Measurements from ENCODE around the gene ARMC2. TPM values are rescaled to one million over a fixed set of nuclear protein-coding genes. Genes with fewer than 3 reads are reported as not detected.

Gene ARMC2
- total and polyA plus RNA-seq, 2 of the 4 experiments (the other 2 are of a cell fraction) = 0.72 to 3.9 TPM

GRCh38 chr6:108806171-108806570 is 42.1 kb upstream of the ARMC2 start:
- POLR2A ChIA-PET (ENCODE audit: unreplicated experiment) = no interaction called here
- Histone ChIP-seq H3K4ac (ENCODE audit: low read depth, low read length) (no peak overlapping the region), H3K18ac (ENCODE audit: low read depth, low read length) (no peak overlapping the region), H3K79me1 (ENCODE audit: low read depth in 1 of 2, low read length in 2 of 2) (no peaks in the 10 kb centered on the region), H3K14ac (replicated peaks; ENCODE audit: low read depth, low read length) (no peak overlapping the region; the same call in 1 of the 2 replicates), H2BK5ac (ENCODE audit: low read depth, low read length, poor library complexity, severe bottlenecking) (no peak overlapping the region), H3K4me2 (ENCODE audit: low read depth, low read length) (peak overlapping the region; percentile 16; the same call in 1 of the 2 replicates), H3K9me3 (ENCODE audit: control insufficient read depth, insufficient read depth, low read length) (no peaks in the 10 kb centered on the region), H3K9me1 (ENCODE audit: insufficient read depth, low read length) (no peaks in the 10 kb centered on the region; the same call in 1 of the 2 replicates), H3K27me3 (ENCODE audit: control insufficient read depth, insufficient read depth, low read length) (peaks cover 2% of the 10 kb centered on the region), H2BK15ac (ENCODE audit: low read depth, low read length) (no peak overlapping the region), H2BK120ac (ENCODE audit: low read depth, low read length) (no peak overlapping the region), H4K8ac (ENCODE audit: low read depth in 2 of 2, low read length in 2 of 2) (no peak overlapping the region), H2AFZ (replicated peaks; ENCODE audit: low read length, poor library complexity) (no peak overlapping the region), H4K20me1 (ENCODE audit: insufficient read depth, low read length) (no peaks in the 10 kb centered on the region), H3K4me1 (ENCODE audit: control insufficient read depth, insufficient read depth, low read length) (peaks cover 9% of the 10 kb centered on the region), H2BK20ac (ENCODE audit: low read depth, low read length) (no peak overlapping the region), H3K4me3 (ENCODE audit: insufficient read depth, low read depth, low read length) (no peak overlapping the region), H3K27ac (ENCODE audit: insufficient read depth, low read length) (no peak overlapping the region), H2AK9ac (replicated peaks; ENCODE audit: low read depth, low read length, poor library complexity) (no peak overlapping the region), H2AK5ac (ENCODE audit: low read depth, low read length) (no peak overlapping the region), H3K23ac (ENCODE audit: low read depth, low read length) (no peak overlapping the region; the same call in 1 of the 2 replicates), H4K91ac (ENCODE audit: insufficient read depth, low read depth, low read length) (no peak overlapping the region), H3K36me3 (ENCODE audit: control insufficient read depth, insufficient read depth, low read length) (no peaks in the 10 kb centered on the region), H3K9ac (ENCODE audit: low read depth, low read length) (no peak overlapping the region), H3K56ac (ENCODE audit: extremely low read depth, insufficient read depth, low read length) (no peak overlapping the region), H4K5ac (ENCODE audit: low read depth, low read length) (no peak overlapping the region)
- peak; percentile 48 for ATAC-seq (ENCODE audit: low read depth)
- dilution Hi-C loops (cut with HindIII; ENCODE audit: low sequenced_read_pairs, unreplicated experiment) = no loop called here
- DNase-seq = no peak
- in situ Hi-C loops (cut with MboI; ENCODE audit: low sequenced_read_pairs) = no loop called here
- intact Hi-C loops (cut with micrococcal nuclease) = no loop called here
- 33% methylated on average over 1 of the region's 3 CpGs; no CpG with 5 or more reads in 1 of the 2 experiments for whole genome bisulfite sequencing, 2 experiments (ENCODE audit: extremely low coverage in 2 of 2, insufficient read length in 1 of 2)
- CTCF ChIA-PET = no interaction called here
- no peak for TF ChIP-seq RAD21 (IDR thresholded peaks at IDR 0.05; ENCODE audit: low read length)
- no peak for TF ChIP-seq CTCF (conservative IDR thresholded peaks at IDR 0.05; ENCODE audit: low read depth, low read length)
- TF ChIP-seq, protein P1, sequence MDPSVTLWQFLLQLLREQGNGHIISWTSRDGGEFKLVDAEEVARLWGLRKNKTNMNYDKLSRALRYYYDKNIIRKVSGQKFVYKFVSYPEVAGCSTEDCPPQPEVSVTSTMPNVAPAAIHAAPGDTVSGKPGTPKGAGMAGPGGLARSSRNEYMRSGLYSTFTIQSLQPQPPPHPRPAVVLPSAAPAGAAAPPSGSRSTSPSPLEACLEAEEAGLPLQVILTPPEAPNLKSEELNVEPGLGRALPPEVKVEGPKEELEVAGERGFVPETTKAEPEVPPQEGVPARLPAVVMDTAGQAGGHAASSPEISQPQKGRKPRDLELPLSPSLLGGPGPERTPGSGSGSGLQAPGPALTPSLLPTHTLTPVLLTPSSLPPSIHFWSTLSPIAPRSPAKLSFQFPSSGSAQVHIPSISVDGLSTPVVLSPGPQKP (IDR thresholded peaks at IDR 0.05; ENCODE audit: borderline replicate concordance, low read depth, low read length) = no peak
- TF ChIP-seq RCOR1 (IDR thresholded peaks at IDR 0.05; ENCODE audit: insufficient replicate concordance, low read length) = no peak
- TF ChIP-seq CEBPB (IDR thresholded peaks at IDR 0.05; ENCODE audit: low read depth, low read length) = no peak
- TF ChIP-seq RFX5 (IDR thresholded peaks at IDR 0.05; ENCODE audit: low read depth, low read length) = no peak
- no peak for TF ChIP-seq FOS (IDR thresholded peaks at IDR 0.05; ENCODE audit: low read depth, low read length)
- TF ChIP-seq MXI1 (IDR thresholded peaks at IDR 0.05; ENCODE audit: borderline replicate concordance, low read depth, low read length) = no peak
- no peak for TF ChIP-seq MAFK (IDR thresholded peaks at IDR 0.05; ENCODE audit: low read depth, low read length)
- TF ChIP-seq BHLHE40 (IDR thresholded peaks at IDR 0.05; ENCODE audit: low read depth, low read length) = no peak
- TF ChIP-seq POLR2A (IDR thresholded peaks at IDR 0.05; ENCODE audit: low read depth, low read length) = no peak
- no peak for TF ChIP-seq USF2 (IDR thresholded peaks at IDR 0.05; ENCODE audit: low read depth, low read length)
- no peak for TF ChIP-seq SMC3 (IDR thresholded peaks at IDR 0.05; ENCODE audit: low read depth, low read length)
- TF ChIP-seq CHD1 (IDR thresholded peaks at IDR 0.05; ENCODE audit: low read depth, low read length) = no peak
- no peak for TF ChIP-seq MAZ (IDR thresholded peaks at IDR 0.05; ENCODE audit: borderline replicate concordance, low read depth, low read length)
- no TSS peak for BruUV-seq (replicated peaks)
